ENCODE data around the gene EARS2. TPM values are rescaled to one million over a fixed set of nuclear protein-coding genes. Genes with fewer than 3 reads are reported as not detected.

Gene EARS2
- total RNA-seq, 1 experiment from 2014 or later, result 32.4 TPM

- Histone ChIP-seq H3K9me3 (no peaks in the 10 kb centered on the region), H3K36me3 (ENCODE audit: control insufficient read depth, insufficient read depth, low read length) (no peaks in the 10 kb centered on the region; the same call in 1 of the 2 replicates), H3K27me3 (replicated peaks; ENCODE audit: control insufficient read depth, insufficient read depth, low read length) (no peaks in the 10 kb centered on the region), H3K4me3 (ENCODE audit: low read depth, low read length) (no peak overlapping the region), H3K4me1 (no peaks in the 10 kb centered on the region)
- peaks cover 18% of the 10 kb centered on the region for H3K36me3 Mint-ChIP-seq (ENCODE audit: insufficient read depth, unreplicated experiment)
- no peaks in the 10 kb centered on the region for H3K4me1 Mint-ChIP-seq (ENCODE audit: low read depth, unreplicated experiment)
- ChIA-PET POLR2A (no interaction called here), CTCF (no interaction called here)
- DNase-seq, result no peak
- H3K4me3 Mint-ChIP-seq (ENCODE audit: unreplicated experiment), result no peak overlapping the region
- no TSS peak for BruUV-seq (replicated peaks)
- no peak for TF ChIP-seq CTCF (IDR thresholded peaks at IDR 0.05; ENCODE audit: insufficient read depth in 1 of 2, low read depth in 1 of 2, low read length in 1 of 2, severe bottlenecking in 1 of 2, unreplicated experiment in 1 of 2)
- no peaks in the 10 kb centered on the region for H3K9me3 Mint-ChIP-seq (ENCODE audit: unreplicated experiment)
- H3K27me3 Mint-ChIP-seq (ENCODE audit: insufficient read depth, unreplicated experiment), result no peaks in the 10 kb centered on the region
- intact Hi-C loops (cut with micrococcal nuclease; ENCODE audit: unreplicated experiment), result no loop called here
- H3K27ac Mint-ChIP-seq (ENCODE audit: unreplicated experiment), result no peak overlapping the region
These were observed 21.2 kb downstream of the EARS2 start for GRCh38 chr16:23535901-23536300.

- no peak overlapping the region for H3K4me3 Mint-ChIP-seq (ENCODE audit: unreplicated experiment)
- intact Hi-C loops (cut with micrococcal nuclease; ENCODE audit: unreplicated experiment), result no loop called here
- no TSS peak for BruUV-seq (replicated peaks)
- TF ChIP-seq CTCF (IDR thresholded peaks at IDR 0.05; ENCODE audit: insufficient read depth in 1 of 2, low read depth in 1 of 2, low read length in 1 of 2, severe bottlenecking in 1 of 2, unreplicated experiment in 1 of 2), result no peak
- no peak overlapping the region for H3K27ac Mint-ChIP-seq (ENCODE audit: unreplicated experiment)
- H3K27me3 Mint-ChIP-seq (ENCODE audit: insufficient read depth, unreplicated experiment), result no peaks in the 10 kb centered on the region
- Histone ChIP-seq H3K4me1 (no peaks in the 10 kb centered on the region), H3K27me3 (replicated peaks; ENCODE audit: control insufficient read depth, insufficient read depth, low read length) (no peaks in the 10 kb centered on the region), H3K9me3 (no peaks in the 10 kb centered on the region), H3K36me3 (ENCODE audit: control insufficient read depth, insufficient read depth, low read length) (no peaks in the 10 kb centered on the region; the same call in 1 of the 2 replicates), H3K4me3 (ENCODE audit: low read depth, low read length) (no peak overlapping the region)
- H3K36me3 Mint-ChIP-seq (ENCODE audit: insufficient read depth, unreplicated experiment), result peaks cover 18% of the 10 kb centered on the region
- ChIA-PET CTCF (no interaction called here), POLR2A (no interaction called here)
- H3K4me1 Mint-ChIP-seq (ENCODE audit: low read depth, unreplicated experiment), result no peaks in the 10 kb centered on the region
- no peak for DNase-seq
- H3K9me3 Mint-ChIP-seq (ENCODE audit: unreplicated experiment), result no peaks in the 10 kb centered on the region
These were observed 22.0 kb downstream of the EARS2 start for GRCh38 chr16:23534868-23535860.

GRCh38 chr16:23532448-23532847, 24.7 kb downstream of the EARS2 start:
- no peaks in the 10 kb centered on the region; the same call in 1 of the 2 replicates for H3K36me3 ChIP-seq (ENCODE audit: control insufficient read depth, insufficient read depth, low read length)
- H3K36me3 Mint-ChIP-seq (ENCODE audit: insufficient read depth, unreplicated experiment), result peaks cover 12% of the 10 kb centered on the region
- H3K4me3 ChIP-seq (ENCODE audit: low read depth, low read length), result no peak overlapping the region
- ChIA-PET POLR2A (no interaction called here), CTCF (no interaction called here)
- H3K4me3 Mint-ChIP-seq (ENCODE audit: unreplicated experiment), result no peak overlapping the region
- no peak for DNase-seq
- intact Hi-C loops (cut with micrococcal nuclease; ENCODE audit: unreplicated experiment), result no loop called here
- BruUV-seq (replicated peaks), result no TSS peak
- H3K27ac Mint-ChIP-seq (ENCODE audit: unreplicated experiment), result no peak overlapping the region
- H3K27me3 ChIP-seq (replicated peaks; ENCODE audit: control insufficient read depth, insufficient read depth, low read length), result no peaks in the 10 kb centered on the region
- no peaks in the 10 kb centered on the region for H3K27me3 Mint-ChIP-seq (ENCODE audit: insufficient read depth, unreplicated experiment)
- no peaks in the 10 kb centered on the region for H3K9me3 ChIP-seq
- no peaks in the 10 kb centered on the region for H3K9me3 Mint-ChIP-seq (ENCODE audit: unreplicated experiment)
- TF ChIP-seq CTCF (IDR thresholded peaks at IDR 0.05; ENCODE audit: insufficient read depth in 1 of 2, low read depth in 1 of 2, low read length in 1 of 2, severe bottlenecking in 1 of 2, unreplicated experiment in 1 of 2), result no peak
- no peaks in the 10 kb centered on the region for H3K4me1 ChIP-seq
- H3K4me1 Mint-ChIP-seq (ENCODE audit: low read depth, unreplicated experiment), result no peaks in the 10 kb centered on the region

Data from Caco-2 (cell line).